ACC112 (cell line): ENCODE results near the gene PAX7.
A peak's percentile ranks its signal among the peaks of the same experiment; 100 is the strongest.

Experiments
- H2AFZ ChIP-seq: fragments of 200-600 bp; sonication (generic); one replicate; pipeline ENCODE4 v1.6.0; 2017; ENCODE audit warnings: antibody characterized with exemption, low read length; ENCODE audit not compliant: unreplicated experiment
- H3K27ac ChIP-seq: fragments of 200-600 bp; sonication (generic); 2 replicates; pipeline ENCODE4 v1.5.1; 2014; ENCODE audit warnings: low read depth, mild to moderate bottlenecking, antibody characterized with exemption, low read length, moderate library complexity
- H3K27me3 ChIP-seq: fragments of 200-600 bp; sonication (generic); 2 replicates; pipeline ENCODE4 v1.6.1; 2014; ENCODE audit warnings: mild to moderate bottlenecking, antibody characterized with exemption, low read length, moderate library complexity, mixed read lengths; ENCODE audit not compliant: insufficient read depth
- H3K36me3 ChIP-seq: fragments of 200-600 bp; sonication (generic); 2 replicates; pipeline ENCODE4 v1.6.1; 2016; ENCODE audit warnings: mild to moderate bottlenecking, antibody characterized with exemption, low read length, moderate library complexity, mixed read lengths; ENCODE audit not compliant: insufficient read depth
- H3K4me1 ChIP-seq: fragments of 200-600 bp; sonication (generic); one replicate; pipeline ENCODE4 v1.6.1; 2016; ENCODE audit warnings: low read length, mixed read lengths; ENCODE audit not compliant: insufficient read depth, unreplicated experiment, control insufficient read depth
- H3K4me3 ChIP-seq: fragments of 200-600 bp; sonication (generic); 2 replicates; pipeline ENCODE4 v1.5.1; 2014; ENCODE audit warnings: mild to moderate bottlenecking, low read depth, low read length
- H3K79me2 ChIP-seq: fragments of 200-600 bp; sonication (generic); one replicate; pipeline ENCODE4 v1.6.0; 2016; ENCODE audit warnings: low read length; ENCODE audit not compliant: control insufficient read depth, unreplicated experiment, insufficient read depth

Gene PAX7

DNA sequence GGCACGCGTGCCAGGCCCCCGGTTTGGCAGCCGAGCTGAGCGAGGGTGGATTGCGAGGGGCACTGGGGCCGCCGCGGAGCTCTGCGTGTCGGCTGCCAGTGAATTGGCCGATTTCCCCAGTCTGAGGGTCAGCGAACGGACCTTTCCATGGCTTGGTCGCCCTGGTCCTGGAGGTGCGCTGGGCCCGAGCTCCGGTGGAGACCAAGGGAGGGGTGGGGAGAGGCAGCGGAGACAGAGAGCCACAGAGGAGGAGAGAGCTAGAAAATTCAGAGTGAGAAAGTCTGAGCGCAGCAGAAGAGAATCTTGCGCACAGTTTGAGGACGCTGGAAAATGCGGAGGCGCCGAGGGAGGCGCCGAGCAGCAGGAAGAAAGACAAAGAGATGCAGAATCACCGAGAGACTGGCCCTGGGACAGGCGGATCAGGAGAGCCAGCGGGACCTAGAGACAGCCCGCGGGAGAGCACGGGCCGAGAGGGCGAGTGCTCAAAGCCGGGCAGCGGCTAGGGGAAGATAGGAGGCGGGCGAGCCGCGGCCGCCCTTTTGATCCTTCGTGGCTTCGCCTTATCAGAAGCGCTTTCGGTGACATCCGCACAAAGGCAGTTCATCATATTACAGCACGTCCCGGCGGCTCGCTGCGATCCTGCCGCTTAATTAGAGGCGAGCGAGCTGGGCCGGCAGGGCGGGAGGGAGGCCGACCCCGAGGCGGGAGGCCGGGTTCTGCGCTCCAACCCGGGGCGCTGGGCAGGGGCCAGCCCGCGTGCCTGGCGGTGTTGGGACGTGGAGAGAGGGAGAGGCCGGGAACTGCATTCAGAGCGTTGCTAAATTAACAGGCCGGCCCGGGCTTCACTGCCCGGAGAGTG is 12.7 kb downstream of the PAX7 start:
- Histone ChIP-seq H3K27ac (no peak overlapping the region), H3K27me3 (peaks cover 98% of the 10 kb centered on the region), H3K79me2 (no peaks in the 10 kb centered on the region), H2AFZ (no peak overlapping the region), H3K4me3 (0 out of 2 replicates have a peak overlapping the region, but pooled peaks have one; percentile 22), H3K36me3 (no peaks in the 10 kb centered on the region), H3K4me1 (no peaks in the 10 kb centered on the region)

DNA sequence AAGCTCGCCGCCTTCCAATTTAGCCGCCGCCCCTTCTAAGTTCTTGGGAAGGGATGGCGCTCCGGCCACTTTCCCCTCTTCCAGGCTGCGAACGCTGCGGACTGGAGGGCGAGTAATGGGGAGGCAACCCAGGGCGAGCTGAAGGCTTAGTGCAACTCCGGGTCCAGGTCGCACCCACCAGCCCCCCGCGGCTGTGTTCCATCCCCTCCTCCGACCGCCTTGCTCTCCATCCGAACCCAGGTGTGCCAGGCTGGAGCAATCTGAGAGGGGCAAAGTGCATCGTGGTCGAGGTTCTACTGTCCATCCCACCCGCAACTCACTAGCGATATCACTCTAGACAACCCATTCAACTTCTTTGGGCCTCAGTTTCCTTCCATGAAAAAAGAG is 13.4 kb downstream of the PAX7 start:
- H3K79me2 ChIP-seq, result no peaks in the 10 kb centered on the region
- H2AFZ ChIP-seq, result no peak overlapping the region
- no peak overlapping the region for H3K4me3 ChIP-seq
- H3K27ac ChIP-seq, result no peak overlapping the region
- H3K4me1 ChIP-seq, result no peaks in the 10 kb centered on the region
- H3K27me3 ChIP-seq, result peaks cover 98% of the 10 kb centered on the region
- no peaks in the 10 kb centered on the region for H3K36me3 ChIP-seq

DNA sequence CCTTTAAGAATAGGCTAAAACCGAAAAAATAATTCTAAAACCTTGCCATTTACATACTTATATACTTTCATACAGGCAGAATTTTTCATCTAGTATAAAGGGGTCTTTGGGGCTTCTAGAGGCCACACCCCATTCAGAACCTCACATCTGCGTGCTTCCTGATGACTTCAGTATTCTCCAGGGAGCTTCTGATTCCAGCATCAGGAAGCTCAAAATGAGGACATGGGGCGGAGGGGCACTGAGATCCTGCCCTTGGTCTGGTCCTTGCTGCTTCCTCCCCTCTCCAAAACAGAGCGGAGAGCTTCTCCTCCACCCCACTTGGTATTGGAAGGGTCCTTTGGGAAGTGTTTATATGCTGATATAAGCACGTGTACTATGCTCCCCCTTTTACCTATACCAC is 13.8 kb downstream of the PAX7 start:
- H3K36me3 ChIP-seq, result no peaks in the 10 kb centered on the region
- no peaks in the 10 kb centered on the region for H3K4me1 ChIP-seq
- no peaks in the 10 kb centered on the region for H3K79me2 ChIP-seq
- no peak overlapping the region for H3K4me3 ChIP-seq
- no peak overlapping the region for H3K27ac ChIP-seq
- H2AFZ ChIP-seq, result no peak overlapping the region
- peaks cover 98% of the 10 kb centered on the region for H3K27me3 ChIP-seq

DNA sequence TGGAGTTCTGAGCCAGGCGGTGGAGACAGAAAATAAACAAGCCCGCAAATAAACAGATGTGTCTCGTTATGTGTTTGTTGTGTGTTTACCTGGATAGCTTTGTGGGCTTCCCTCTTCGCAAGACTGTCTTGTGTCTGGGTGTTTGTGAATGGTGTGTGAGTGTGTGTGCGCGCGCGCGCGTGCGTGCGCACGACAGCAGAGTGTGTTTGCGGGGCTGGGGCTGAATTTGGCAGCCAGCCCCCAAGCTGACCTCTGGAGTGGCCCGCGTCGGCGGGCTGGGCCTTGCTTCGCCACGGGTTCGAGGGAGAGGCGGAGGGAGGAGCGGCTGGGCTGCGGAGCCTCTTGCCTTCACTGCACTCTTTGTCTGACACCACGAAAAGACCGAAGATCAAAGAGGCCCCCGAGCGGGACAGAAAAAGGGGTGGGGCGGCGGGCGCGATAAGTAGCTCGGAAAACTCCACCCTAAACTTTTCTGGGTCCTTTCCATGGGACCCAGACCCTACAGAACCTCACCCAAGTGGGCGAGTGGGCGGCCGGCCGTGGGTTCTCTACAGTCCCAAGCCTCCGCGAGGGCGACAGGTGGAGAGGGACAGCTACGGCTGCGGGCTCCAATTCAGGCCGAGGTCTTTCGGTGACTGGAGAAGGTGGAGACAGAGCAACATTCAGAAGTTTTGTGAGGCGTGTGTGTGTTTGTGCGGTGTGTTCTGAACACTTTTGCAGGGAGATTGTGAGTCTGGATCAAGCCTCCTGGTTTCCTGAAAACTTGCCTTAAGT is 14.5 kb downstream of the PAX7 start:
- H3K27ac ChIP-seq, result no peak overlapping the region
- H3K79me2 ChIP-seq, result no peaks in the 10 kb centered on the region
- H3K4me3 ChIP-seq, result no peak overlapping the region
- H3K36me3 ChIP-seq, result no peaks in the 10 kb centered on the region
- H3K4me1 ChIP-seq, result no peaks in the 10 kb centered on the region
- peaks cover 98% of the 10 kb centered on the region for H3K27me3 ChIP-seq
- H2AFZ ChIP-seq, result no peak overlapping the region

DNA sequence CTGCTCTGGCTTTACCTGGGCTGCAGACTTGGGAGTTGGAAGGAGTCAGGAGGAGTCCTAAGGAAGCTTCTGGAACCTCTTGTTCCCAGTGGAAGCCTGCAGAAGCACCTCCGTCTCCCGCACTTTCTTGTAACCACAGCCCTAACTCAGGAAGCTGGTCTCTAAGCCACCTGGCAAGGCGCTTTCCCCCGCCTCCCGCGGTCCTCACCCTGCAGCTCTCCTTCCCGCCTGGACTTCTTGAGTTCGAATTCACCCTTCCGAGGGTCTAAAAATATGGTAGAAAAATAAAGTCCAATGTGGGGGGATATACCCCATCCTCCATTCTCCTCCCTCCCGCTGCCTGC is 15.1 kb downstream of the PAX7 start:
- H2AFZ ChIP-seq, result no peak overlapping the region
- H3K4me3 ChIP-seq, result no peak overlapping the region
- H3K79me2 ChIP-seq, result no peaks in the 10 kb centered on the region
- H3K27ac ChIP-seq, result no peak overlapping the region
- H3K4me1 ChIP-seq, result no peaks in the 10 kb centered on the region
- H3K36me3 ChIP-seq, result no peaks in the 10 kb centered on the region
- peaks cover 98% of the 10 kb centered on the region for H3K27me3 ChIP-seq

DNA sequence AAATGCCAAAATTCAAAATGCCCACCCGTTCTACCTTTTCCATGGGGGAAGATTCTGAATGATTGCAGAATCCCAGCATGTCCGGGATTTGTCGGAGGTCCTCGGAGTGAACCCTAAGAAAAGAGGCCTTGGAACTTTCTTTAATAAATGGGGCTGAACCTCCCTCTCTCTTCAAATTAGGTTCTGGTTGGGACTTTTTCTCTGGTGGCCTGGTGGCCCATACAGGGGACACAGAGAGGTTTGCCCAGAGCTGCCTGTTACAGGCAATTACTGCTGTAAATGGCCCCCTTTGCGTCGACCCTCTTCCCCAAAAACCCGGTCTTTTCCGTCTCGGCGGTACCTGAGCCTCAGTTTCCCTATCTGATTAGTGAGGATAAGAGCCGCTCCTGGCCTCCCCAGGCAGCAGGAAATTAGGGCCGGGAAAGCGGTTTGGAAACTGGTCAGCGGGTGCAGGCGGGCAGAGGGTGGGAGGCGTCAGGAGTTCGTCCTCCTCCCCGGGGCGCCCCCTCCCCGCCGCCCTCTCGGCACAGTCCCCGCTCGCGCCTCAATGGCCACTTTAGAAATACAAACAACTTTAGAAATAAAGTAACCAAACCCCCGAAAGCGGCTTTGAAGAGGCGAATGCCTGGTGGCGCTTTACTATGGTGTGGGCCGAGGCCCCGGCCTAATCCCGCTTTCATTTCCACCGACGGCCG is 15.6 kb downstream of the PAX7 start:
- H3K27me3 ChIP-seq, result peaks cover 98% of the 10 kb centered on the region
- no peaks in the 10 kb centered on the region for H3K4me1 ChIP-seq

DNA sequence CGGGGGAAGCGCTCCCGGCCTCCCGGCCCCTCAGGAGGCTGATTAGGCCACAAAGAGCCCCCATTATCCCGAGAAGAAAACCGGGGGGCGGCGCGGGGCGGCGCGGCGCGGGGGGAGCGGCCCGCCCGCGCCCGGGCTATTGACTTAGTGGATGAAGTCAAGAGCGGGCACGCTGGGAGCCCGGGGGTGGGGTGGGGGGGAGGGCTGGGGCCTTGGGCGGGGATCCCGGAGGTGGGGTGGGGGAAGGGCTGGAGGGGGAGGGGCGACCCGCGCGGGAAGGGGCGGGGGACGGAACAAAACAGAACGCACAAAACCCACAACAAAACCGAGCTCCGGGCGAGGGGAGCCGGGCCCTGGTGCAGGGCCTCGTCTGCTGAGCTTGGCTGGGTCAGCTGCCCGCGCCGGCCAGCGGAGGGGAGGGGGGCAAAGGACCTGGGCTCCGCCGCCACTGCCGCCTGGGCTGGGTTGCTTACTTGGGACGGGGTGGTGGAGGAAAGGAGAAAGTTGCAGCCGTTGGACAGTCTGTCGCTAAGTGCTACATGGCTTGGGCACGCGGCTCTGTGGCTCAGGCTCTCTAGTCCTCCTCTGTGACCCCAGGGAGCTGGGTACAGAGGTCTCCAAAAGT is 16.3 kb downstream of the PAX7 start:
- Histone ChIP-seq H3K4me3 (peak overlapping the region; percentile 31; the same call in 1 of the 2 replicates), H3K27me3 (peaks cover 96% of the 10 kb centered on the region), H3K4me1 (no peaks in the 10 kb centered on the region), H3K36me3 (no peaks in the 10 kb centered on the region), H3K27ac (no peak overlapping the region), H3K79me2 (no peaks in the 10 kb centered on the region), H2AFZ (no peak overlapping the region)

More for the DNA sequence above, 15.6 kb downstream of the PAX7 start:
- Histone ChIP-seq H2AFZ (no peak overlapping the region), H3K36me3 (no peaks in the 10 kb centered on the region), H3K27ac (no peak overlapping the region), H3K4me3 (peak overlapping the region; percentile 31; the same call in 1 of the 2 replicates), H3K79me2 (no peaks in the 10 kb centered on the region)

DNA sequence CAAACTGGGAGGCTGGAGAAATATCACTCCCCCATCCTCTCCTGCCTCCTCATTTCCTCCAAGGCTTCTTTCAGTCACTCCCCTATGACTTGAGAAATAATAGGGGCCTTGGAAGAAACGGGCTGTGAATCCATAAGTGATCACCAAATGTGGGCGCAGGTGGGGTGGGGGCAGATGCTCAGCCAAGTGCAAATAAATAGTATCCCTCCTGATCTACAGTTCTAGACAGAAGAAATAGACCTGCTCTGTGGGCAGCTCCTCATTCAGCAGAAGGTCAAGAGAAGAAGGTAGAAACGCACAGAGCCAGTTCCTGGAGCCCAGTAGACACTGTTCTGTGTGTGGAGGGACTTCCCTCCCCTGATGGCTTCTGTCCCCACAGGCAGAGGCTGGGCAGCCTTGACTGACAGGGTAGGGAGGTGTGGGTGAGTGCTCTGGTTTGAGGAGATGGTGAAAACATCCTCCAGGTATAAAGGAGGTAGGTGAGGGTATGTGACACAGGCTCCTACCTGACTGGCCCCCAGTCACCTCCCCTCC is 17.1 kb downstream of the PAX7 start:
- Histone ChIP-seq H3K4me3 (no peak overlapping the region), H3K79me2 (no peaks in the 10 kb centered on the region), H3K4me1 (no peaks in the 10 kb centered on the region), H3K27me3 (peaks cover 97% of the 10 kb centered on the region), H2AFZ (no peak overlapping the region), H3K27ac (no peak overlapping the region), H3K36me3 (no peaks in the 10 kb centered on the region)

DNA sequence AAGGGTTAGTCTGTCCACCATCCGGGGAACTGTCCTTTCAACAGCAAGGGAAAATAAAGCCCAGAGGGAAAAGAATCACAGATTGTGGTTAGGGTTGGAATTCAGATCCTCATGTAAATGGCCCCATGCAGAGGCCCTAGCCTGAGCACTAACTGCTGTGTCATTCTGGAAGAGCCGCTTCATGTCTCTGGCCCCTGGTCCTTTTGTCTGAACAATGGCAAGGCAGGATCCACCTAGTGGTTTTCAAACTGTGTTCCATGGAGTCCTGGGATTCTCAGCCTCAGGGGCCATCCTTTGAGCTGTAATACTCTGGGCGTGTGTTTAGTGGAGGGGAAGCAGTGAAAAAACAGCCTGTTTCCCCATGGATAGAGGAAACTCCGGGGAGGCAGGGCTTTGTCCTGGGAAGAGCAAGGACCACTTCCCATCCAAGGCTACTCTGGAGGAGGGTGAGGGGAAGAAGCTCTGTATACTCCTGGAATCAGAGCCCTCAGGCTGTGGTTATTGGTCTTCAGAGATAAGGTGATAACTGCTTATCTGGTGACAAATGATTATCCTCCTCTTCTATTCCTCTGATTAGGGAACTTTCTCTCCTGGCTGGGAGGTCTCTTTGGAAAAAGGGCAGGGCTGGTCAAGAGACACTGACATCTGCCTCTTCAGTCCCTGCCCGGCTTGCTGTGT is 19.2 kb downstream of the PAX7 start:
- Histone ChIP-seq H3K4me3 (no peak overlapping the region), H3K79me2 (no peaks in the 10 kb centered on the region), H3K27me3 (peaks cover 97% of the 10 kb centered on the region), H2AFZ (no peak overlapping the region), H3K27ac (no peak overlapping the region), H3K36me3 (no peaks in the 10 kb centered on the region), H3K4me1 (no peaks in the 10 kb centered on the region)

DNA sequence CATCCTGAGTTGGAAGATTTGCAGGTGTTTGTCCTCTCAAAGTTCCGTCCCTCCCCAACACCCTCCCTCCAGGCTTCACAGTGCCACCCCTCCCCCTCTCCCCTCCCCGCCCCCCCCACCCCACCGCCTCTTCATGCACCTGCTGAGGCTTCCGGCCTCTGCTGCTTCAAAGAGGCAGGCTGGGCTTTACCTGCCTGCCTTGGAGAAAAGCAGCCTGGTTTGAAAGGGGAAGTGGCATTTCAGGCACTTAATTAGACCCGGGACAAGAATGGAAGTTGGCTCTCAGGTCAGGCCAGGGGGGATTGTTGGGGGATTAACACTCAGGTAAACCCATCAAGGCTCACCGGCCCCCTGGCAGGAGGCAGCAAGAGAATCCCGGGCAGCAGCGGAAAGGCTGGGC is 21.1 kb downstream of the PAX7 start:
- H3K27me3 ChIP-seq, result peaks cover 89% of the 10 kb centered on the region
- H3K4me3 ChIP-seq, result no peak overlapping the region
- no peaks in the 10 kb centered on the region for H3K79me2 ChIP-seq
- no peaks in the 10 kb centered on the region for H3K4me1 ChIP-seq
- no peak overlapping the region for H3K27ac ChIP-seq
- H2AFZ ChIP-seq, result no peak overlapping the region
- H3K36me3 ChIP-seq, result no peaks in the 10 kb centered on the region
